ENCODE results near the gene EYA4.
A peak's percentile ranks its signal among the peaks of the same experiment; 100 is the strongest.
"Not testable (repeated sequence)": the region's sequence is repeated elsewhere in the genome, so short reads cannot be mapped to it uniquely, and the experiment has no call there.

EYA4 gene

DNA sequence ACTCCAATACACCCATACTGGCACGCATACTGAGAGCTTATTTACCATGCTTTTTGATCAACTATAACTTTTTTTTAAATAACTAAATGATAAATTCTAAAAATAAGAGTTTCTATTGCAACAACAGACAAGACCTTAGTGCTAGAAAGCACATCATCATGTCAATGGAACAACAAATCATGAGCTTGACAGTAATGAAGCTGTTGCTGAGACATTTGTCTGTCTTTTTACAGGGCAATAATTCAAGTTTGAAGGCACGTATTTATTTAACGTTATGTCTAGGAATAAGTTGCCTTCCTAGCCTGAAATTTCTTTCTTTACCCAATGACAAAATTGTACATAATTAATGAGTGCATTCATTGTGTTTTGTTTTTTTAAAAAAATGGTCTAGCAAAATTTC, 299.2 kb downstream of the EYA4 start:
- no peak for DNase-seq

DNA sequence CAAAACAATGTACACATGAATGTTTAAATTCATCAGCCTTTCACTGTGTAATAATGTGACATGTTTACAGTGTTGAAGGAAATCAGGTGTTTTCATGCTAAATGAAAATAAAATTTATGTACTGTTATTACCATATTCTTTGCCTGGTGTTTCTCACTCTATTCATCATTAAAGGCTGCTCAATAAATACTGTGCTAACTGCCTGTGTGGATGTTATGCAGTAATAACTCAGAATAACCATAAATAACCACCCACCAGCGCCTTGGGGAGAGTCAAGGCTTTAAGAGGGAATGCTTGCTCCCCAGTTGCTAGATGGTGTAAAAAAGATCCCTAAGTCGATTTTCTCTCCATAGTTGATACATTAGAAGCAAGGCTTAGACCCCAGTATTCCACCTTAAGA, 299.9 kb downstream of the EYA4 start:
- DNase-seq: no peak

DNA sequence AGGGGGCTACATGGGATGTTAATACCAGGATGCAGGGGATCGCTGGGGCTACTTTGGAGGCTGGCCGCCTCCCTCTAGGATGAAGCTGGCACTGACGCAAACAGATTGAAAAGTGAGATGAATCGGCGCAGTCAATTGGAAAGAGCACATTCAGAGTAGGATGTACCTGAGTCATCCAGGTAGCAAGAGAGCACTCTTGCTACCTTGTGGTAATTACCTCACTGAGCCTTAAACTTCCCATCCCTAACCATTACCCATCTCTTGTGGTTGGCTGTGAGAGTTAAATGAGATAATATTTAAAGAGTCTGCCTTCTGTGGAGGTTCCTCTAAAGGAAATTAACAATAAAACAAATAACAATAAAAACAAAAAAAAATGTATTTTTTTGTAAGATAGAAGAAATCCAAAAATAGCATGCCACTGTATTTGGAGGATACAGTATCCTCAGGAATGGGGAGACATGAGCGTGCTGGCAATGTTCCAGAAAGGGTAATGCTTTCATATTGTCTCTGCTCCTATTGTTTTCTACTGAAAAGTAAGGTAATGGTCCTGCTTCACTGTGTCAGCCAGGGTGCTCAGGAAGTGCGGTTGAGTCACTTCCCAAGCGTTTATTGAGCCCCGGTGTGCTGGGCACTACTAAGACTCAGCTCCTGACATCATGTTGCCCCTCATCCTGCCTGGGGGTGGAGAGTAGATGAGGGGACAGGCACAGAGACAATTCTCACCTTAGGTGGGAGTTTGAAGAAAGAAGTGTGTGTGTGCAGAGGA, 301.1 kb downstream of the EYA4 start:
- no peak for DNase-seq

DNA sequence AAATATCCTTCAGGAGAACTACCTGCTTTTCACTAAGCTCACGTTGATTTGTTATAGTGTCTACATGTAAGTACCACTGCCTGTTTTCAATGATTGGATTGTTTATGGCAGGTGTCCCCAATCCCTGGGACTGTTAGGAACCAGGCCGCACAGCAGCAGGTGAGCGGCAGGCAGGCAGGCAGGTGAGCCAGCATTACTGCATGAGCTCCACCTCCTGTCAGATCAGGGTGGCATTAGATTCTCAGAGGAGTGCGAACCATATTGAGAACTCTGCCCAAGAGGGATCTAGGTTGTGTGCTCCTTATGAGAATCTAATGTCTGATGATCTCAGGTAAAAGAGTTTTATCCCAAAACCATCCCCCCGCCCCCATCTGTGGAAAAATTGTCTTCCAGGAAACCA, 303.3 kb downstream of the EYA4 start:
- no peak for DNase-seq

DNA sequence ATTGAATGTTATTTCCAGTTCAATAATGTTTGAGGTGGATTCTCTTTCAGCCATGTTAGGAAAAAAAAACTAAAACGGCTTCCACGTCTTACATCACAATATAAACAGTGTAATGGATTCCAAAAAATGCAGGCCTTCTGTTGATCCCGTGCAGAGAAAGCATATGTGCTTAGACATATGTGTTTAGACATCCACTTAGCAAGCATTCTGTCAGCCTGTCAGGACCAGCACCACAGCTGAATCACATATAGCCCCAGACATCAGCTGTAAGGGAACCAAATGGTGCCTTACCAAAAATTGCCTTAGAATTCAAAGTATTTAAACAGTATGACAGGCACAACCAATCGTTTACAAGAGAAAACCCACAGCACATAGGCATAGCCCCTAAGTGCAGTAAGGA, 304.9 kb downstream of the EYA4 start:
- no peak for DNase-seq

DNA sequence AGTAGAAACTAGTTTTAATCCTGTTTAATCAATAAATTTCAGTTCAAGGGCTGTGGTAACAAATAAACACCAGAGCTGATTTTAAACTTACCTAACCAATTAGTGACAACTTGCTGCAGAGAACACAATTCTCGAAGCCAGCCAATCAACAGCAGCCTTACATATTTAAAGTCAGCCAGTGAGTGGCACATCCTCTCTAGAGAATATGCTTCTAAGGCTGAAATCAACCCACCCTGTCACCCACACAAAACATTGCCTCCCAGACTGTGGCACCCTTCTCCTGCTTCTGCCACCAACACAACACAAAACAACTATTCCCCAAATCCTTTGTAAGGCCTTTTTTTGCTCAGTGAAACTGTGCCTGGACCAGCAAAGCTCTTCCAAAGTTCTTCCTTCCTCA, 306.0 kb downstream of the EYA4 start:
- no peak for DNase-seq

DNA sequence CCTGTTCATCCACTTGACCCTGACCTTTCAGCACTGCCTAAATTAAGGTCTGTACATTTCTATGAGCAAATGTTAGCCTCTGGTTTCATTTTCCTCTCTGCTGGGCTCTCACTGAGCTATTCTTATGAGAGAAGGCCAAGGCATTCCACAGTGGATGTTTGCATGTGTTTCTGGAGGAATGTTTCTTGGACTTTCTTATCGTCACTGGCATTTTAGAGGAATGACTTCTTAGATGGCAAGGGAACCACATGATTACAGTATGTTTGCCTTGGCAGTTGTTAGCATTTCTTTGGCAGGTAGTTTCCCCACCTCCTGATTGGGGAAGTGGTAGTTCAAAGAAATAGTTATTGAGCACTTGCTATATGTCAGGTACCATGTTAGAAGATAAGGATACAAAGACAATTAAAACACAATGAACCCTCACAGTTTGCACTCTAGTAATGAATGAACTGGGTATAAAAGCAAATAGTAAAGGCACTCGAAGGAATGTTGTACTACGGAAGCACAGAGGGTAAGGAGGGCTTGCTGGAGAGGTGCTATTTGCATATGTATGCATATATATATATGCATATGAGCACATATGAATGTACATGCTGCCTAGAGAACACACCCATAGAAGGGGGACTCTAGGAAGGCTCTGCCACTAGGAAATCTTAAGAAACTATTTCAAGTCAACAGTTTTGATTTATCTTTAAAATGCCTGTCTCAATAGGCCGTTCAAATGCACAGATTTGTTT, 307.4 kb downstream of the EYA4 start:
- DNase-seq: no peak

DNA sequence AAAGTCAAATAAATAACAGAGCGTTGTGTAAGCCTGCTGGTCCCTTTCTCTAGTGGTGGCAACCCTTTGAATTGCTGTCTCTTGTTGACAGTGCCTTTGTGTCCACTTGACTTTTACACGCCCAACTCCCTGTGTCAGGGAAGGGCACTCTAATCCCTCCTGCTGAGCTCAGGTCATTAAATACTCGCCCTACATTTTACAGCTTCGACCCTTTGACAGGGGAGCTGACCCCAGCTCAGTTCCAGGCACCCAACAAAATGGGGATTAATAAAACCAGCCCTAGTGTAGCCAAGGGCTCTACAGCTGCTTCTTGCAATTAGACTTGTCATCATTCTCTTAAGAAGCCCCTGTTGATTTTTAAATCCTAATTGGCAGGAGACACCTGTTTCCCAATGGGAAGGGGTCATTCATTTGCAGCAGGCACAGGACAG, 308.2 kb downstream of the EYA4 start:
- no peak for DNase-seq

DNA sequence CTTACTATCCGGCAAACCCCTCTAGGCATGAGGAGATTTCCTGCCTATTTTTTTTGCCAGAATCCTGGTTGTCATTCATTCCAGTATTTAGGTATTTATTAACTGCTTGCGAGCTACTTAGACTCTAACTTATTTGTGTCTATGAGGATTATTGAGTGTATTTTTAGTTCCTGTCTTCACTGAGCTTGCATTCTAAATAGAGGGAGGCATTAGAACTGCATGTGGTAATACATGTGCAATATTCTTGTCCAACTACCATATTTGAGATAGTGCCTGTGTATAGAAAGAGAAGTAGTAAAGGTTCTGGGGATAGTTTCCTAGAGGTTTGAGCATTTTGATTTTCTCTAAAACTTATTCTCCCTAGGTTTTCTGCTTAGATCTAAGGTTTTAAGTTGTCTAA, 308.9 kb downstream of the EYA4 start:
- no peak for DNase-seq

DNA sequence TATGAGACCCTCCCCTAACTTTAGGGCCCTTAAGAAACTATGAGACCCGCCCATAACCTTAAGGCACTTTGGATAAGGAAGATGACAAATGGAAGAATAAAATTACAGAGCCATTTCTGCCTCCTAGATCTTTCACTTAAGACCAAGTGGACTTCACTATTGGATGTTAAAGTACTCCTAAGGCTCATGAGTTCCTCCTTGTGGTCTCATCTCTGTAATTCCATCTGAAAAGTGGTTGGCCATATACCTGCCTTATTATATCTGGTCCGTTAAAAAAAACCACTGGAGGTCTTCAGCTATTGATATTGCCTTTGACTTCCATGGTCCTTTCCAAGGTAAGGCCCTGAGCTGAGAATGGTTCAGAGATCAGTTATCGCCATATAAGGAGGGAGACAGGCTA, 310.3 kb downstream of the EYA4 start:
- no peak for DNase-seq

DNA sequence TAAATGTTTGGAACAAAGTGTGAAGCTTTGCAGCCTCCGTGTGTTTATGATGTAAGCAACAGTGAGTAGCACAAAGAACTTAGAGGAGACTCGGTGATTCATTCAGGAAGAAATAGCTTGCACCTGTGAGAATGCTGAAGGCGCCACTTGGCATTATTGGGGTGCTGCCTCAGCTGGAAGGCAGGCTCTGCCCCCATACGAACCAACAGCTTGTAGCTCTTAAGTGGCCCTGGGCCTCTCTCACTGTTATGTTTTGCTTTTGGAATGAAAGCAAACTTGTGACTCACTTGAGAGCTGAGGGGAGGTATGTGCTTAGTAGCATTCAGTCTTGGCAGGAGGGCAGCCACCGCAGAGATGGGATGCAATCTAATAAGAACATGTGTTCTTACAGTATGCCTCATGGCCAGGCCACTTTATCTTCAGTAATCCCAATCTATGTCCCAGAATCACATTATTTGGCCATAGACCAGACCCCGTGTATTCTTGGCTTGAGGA, 310.7 kb downstream of the EYA4 start:
- DNase-seq: no peak

DNA sequence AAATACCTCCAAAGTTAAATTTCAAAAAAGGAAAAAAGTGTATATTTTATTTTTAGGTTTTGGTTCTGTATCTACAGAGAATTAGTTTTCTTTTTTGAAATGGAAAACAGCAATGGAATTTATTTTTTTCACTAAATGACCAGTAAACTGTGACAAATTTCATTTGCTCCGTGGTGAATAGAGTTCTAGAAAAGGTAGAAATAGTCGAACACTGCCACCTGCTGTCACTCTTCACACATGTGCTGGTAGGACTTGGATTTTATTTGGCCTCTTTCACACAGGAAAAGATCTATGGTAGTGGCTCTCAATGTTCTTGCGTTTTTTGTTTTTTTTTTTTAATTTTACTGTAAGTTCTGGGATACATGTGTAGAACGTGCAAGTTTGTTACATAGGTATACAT, 312.5 kb downstream of the EYA4 start:
- peak; percentile 9 for DNase-seq

DNA sequence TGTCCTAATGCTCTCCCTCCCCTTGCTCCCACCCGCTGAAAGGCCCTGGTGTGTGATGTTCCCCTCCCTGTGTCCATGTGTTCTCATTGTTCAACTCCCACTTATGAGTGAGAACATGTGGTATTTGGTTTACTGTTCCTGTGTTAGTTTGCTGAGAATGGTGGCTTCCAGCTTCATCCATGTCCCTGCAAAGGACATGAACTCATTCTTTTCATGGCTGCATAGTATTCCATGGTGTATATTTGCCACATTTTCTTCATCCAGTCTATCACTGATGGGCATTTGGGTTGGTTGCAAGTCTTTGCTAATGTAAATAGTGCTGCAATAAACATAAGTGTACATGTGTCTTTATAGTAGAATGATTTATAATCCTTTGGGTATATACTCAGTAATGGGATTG, 313.0 kb downstream of the EYA4 start:
- DNase-seq: not testable (repeated sequence)

DNA sequence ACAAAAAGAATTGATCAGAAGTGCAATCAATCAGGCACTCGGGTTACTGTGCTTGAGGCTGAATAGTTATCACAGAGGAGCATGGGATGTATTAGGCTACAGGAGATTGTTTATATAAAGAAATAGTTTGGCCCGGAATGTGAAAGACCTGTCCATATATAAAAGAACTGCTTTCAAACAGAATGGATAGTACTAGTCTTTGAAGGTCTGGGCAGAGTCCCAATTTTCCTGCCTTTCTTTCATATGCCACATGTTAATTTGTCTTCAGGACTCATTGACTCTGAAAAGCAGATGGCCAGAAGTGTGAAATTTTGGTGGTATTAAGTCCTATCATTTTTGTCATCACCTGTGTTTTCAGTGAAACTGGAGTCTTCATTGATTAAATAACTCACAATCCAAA, 314.5 kb downstream of the EYA4 start:
- no peak for DNase-seq

DNA sequence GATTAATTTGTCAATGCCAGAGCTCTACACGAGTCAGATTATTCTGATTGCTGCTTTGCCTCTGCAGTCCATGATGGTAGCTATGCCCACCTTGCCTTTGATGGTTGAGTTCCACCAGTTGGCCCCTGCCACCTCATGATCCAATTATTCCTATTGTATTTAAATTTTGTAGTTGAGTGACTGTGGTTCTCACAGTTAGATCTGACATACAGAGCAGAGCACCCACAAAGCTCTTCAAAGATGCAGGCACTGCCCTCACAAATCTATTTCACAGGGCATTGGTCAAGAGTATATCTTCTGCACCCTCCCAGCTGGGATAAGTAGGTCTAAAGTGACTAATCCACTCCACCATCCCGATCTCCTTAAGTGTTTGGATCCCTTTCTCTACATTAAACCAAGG, 318.8 kb downstream of the EYA4 start:
- no peak for DNase-seq

DNA sequence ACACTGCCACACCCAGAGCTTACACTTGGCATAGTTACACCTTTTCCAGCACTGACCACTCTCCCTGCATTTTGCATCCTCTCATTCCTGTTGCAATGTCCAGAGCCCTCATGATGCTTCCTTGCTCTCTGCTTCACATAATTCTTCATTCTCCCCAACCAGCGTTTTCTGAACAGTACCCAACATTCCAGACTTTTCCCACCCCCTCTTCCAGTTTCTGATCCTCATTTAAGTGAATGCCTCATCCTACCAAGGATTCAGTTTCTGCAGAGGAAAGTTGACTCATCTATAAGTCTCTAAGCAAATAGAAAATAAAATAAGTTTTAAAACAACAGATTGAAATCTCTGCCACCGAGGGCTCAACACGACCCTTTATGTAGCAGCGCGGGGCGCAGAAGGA, 326.5 kb downstream of the EYA4 start:
- no peak for DNase-seq

DNA sequence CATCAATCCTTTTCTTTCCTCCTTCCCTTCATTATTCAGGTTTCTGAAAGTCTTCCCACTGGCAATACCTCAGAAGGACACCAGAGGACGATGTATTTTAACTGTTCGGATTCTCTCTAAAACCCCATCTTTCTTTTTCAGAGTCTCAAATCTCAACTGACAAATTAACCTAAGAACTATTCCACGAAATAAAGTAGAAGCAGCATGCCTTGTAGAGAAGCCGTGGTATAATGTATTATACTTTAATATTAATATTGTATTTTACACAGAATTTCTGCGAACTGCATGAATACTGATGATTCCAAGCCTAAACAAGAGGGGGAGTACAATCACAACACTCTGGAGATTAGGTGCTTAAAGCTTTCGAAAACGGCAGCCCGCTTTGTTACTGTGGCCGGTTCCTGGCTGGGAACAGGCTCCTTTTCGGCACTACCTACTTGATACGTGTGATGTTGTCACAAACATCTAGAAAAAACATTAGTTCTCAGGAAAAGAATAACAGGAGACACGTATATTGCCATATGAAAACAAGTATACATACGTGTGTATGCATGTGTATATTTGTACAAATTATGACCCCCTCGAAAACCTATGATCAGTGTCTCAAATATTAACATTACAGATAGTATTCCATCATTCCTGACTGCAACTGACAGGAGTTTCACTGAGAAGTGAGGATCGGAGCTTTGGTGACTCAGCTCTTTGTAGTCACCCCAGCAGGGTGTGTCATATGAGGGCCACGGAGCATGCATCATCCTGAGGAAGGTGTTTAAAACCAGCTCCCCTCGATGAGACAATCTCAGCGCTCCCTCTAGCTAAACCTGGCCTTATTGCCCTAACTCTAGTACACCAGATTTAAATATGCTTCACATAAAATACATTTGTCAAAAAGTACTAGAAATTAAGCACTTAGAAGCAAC, 328.1 kb downstream of the EYA4 start:
- DNase-seq: no peak

DNA sequence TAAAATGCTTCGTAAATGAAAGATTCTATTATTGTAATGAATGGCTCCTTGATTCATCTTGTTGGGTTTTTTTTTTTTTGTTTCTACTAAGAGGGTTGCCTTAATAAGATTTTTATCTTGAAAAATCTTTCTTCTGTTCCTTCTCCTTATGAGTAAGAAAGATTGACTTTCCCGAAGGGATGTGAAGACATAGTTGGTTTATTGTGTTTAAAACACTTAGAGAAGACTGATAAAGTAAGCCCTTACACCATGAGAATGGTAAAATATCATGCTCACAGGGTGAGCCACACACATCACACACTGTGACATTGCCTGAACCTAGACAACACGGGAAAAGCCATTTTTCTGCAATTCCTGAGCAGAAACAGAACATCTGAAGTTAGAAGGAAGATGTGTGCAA, 330.5 kb downstream of the EYA4 start:
- DNase-seq: no peak

DNA sequence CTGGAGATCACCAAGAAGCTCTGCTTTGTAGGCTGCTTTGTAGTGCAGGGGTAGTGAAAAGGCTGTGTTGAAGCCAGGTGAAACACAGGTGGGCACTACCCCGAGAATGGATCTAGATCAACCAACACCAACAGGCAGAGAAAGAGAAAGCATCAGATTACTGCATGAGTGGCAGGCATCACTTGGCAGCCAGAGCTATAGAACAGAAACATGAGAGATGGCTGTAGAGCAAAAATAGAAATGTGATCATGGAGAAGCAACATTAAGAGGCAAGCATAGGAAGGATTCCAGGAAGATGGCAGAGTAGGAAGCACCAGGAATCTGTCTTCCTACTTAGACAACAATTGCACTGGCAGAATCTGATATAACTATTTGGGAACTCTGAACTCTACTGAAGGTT, 336.7 kb downstream of the EYA4 start:
- no peak for DNase-seq

All from central memory CD4-positive, alpha-beta T cell (primary cell).